ENCODE results near the gene TMPRSS6.

Gene TMPRSS6

GRCh38 chr22:37062702-37063381 is 46.7 kb downstream of the TMPRSS6 start:
- no peak for TF ChIP-seq CTCF (IDR thresholded peaks at IDR 0.05; ENCODE audit: unreplicated experiment in 3 of 3)
- H3K4me3 Mint-ChIP-seq: no peak overlapping the region

GRCh38 chr22:37062376-37062675 is 47.2 kb downstream of the TMPRSS6 start:
- H3K36me3 Mint-ChIP-seq (ENCODE audit: low read depth): peaks cover 4% of the 10 kb centered on the region
- H3K27ac Mint-ChIP-seq: no peak overlapping the region
- H3K4me3 Mint-ChIP-seq: no peak overlapping the region
- TF ChIP-seq CTCF (IDR thresholded peaks at IDR 0.05; ENCODE audit: unreplicated experiment in 3 of 3): no peak
- peaks cover 7% of the 10 kb centered on the region for H3K27me3 Mint-ChIP-seq (ENCODE audit: low read depth)
- no peaks in the 10 kb centered on the region for H3K9me3 Mint-ChIP-seq
- no peaks in the 10 kb centered on the region for H3K4me1 Mint-ChIP-seq

More at GRCh38 chr22:37062702-37063381, 46.7 kb downstream of the TMPRSS6 start:
- Mint-ChIP-seq H3K4me1 (no peaks in the 10 kb centered on the region), H3K27me3 (ENCODE audit: low read depth) (peaks cover 12% of the 10 kb centered on the region), H3K36me3 (ENCODE audit: low read depth) (peaks cover 1% of the 10 kb centered on the region), H3K27ac (peak overlapping the region in 1 of 3 experiments; percentile 42), H3K9me3 (no peaks in the 10 kb centered on the region)

GRCh38 chr22:37061611-37062375 is 47.7 kb downstream of the TMPRSS6 start:
- Mint-ChIP-seq H3K27ac (no peak overlapping the region), H3K4me1 (no peaks in the 10 kb centered on the region), H3K27me3 (ENCODE audit: low read depth) (peaks cover 2% of the 10 kb centered on the region), H3K4me3 (no peak overlapping the region), H3K36me3 (ENCODE audit: low read depth) (peaks cover 8% of the 10 kb centered on the region), H3K9me3 (no peaks in the 10 kb centered on the region)
- no peak for TF ChIP-seq CTCF (IDR thresholded peaks at IDR 0.05; ENCODE audit: unreplicated experiment in 3 of 3)

GRCh38 chr22:37060801-37061610 is 48.5 kb downstream of the TMPRSS6 start:
- no peak for TF ChIP-seq CTCF (IDR thresholded peaks at IDR 0.05; ENCODE audit: unreplicated experiment in 3 of 3)
- H3K36me3 Mint-ChIP-seq (ENCODE audit: low read depth): peaks cover 11% of the 10 kb centered on the region
- H3K27me3 Mint-ChIP-seq (ENCODE audit: low read depth): no peaks in the 10 kb centered on the region
- no peak overlapping the region for H3K4me3 Mint-ChIP-seq
- no peak overlapping the region for H3K27ac Mint-ChIP-seq
- no peaks in the 10 kb centered on the region for H3K4me1 Mint-ChIP-seq
- H3K9me3 Mint-ChIP-seq: no peaks in the 10 kb centered on the region

GRCh38 chr22:37059876-37060449 is 49.5 kb downstream of the TMPRSS6 start:
- Mint-ChIP-seq H3K9me3 (no peaks in the 10 kb centered on the region), H3K36me3 (ENCODE audit: low read depth) (peaks cover 11% of the 10 kb centered on the region), H3K4me1 (peaks cover 7% of the 10 kb centered on the region), H3K4me3 (no peak overlapping the region), H3K27me3 (ENCODE audit: low read depth) (no peaks in the 10 kb centered on the region), H3K27ac (no peak overlapping the region)
- no peak for TF ChIP-seq CTCF (IDR thresholded peaks at IDR 0.05; ENCODE audit: unreplicated experiment in 3 of 3)
